Measurements from ENCODE around the gene AGBL1. TPM values are rescaled to one million over a fixed set of nuclear protein-coding genes. Genes with fewer than 3 reads are reported as not detected.

AGBL1 gene
- total RNA-seq, 1 experiment from 2014 or later: not detected

GRCh38 chr15:86399041-86399954 lies 319.6 kb downstream of the AGBL1 start:
- POLR2A ChIA-PET (ENCODE audit: unreplicated experiment): no interaction called here
- DNase-seq: no peak
- H3K9me3 ChIP-seq (ENCODE audit: insufficient read depth, low read depth): no peaks in the 10 kb centered on the region
- H3K27ac ChIP-seq: no peak overlapping the region
- H3F3A ChIP-seq (ENCODE audit: insufficient read depth, low read depth): no peaks in the 10 kb centered on the region
- H3K4me3 ChIP-seq: no peak overlapping the region
- no peaks in the 10 kb centered on the region for H3K36me3 ChIP-seq (ENCODE audit: low read depth)
- no TSS peak for BruUV-seq (replicated peaks)
- TF ChIP-seq CTCF (conservative IDR thresholded peaks at IDR 0.05) (no peak), EZH2 (IDR thresholded peaks at IDR 0.05; ENCODE audit: low read depth) (no peak)
- H3K4me1 ChIP-seq (replicated peaks; ENCODE audit: insufficient read depth): no peaks in the 10 kb centered on the region
- H3K27me3 ChIP-seq (ENCODE audit: insufficient read depth, low read depth): no peaks in the 10 kb centered on the region
- no peaks in the 10 kb centered on the region for H3K9me2 ChIP-seq (ENCODE audit: insufficient read depth)
- no peaks in the 10 kb centered on the region for H3K79me2 ChIP-seq (ENCODE audit: low read depth)
- H3K4me2 ChIP-seq: no peak overlapping the region
- intact Hi-C loops (cut with micrococcal nuclease; ENCODE audit: unreplicated experiment): no loop called here
- H2AFZ ChIP-seq: no peak overlapping the region
- 0 out of 2 replicates have a peak, but pooled peaks cover 2% of the 10 kb centered on the region for H4K20me1 ChIP-seq (ENCODE audit: insufficient read depth)
- CTCF ChIA-PET: no interaction called here

GRCh38 chr15:86403221-86403620 lies 323.6 kb downstream of the AGBL1 start:
- no peak for DNase-seq
- Histone ChIP-seq H3K27me3 (ENCODE audit: insufficient read depth, low read depth) (no peaks in the 10 kb centered on the region), H3K4me2 (no peak overlapping the region), H2AFZ (no peak overlapping the region), H4K20me1 (ENCODE audit: insufficient read depth) (0 out of 2 replicates have a peak, but pooled peaks cover 2% of the 10 kb centered on the region), H3K27ac (no peak overlapping the region), H3K79me2 (ENCODE audit: low read depth) (no peaks in the 10 kb centered on the region), H3K4me3 (no peak overlapping the region), H3F3A (ENCODE audit: insufficient read depth, low read depth) (no peaks in the 10 kb centered on the region), H3K9me2 (ENCODE audit: insufficient read depth) (no peaks in the 10 kb centered on the region), H3K4me1 (replicated peaks; ENCODE audit: insufficient read depth) (no peaks in the 10 kb centered on the region), H3K36me3 (ENCODE audit: low read depth) (no peaks in the 10 kb centered on the region), H3K9me3 (ENCODE audit: insufficient read depth, low read depth) (no peaks in the 10 kb centered on the region)
- TF ChIP-seq CTCF (conservative IDR thresholded peaks at IDR 0.05): no peak
- TF ChIP-seq EZH2 (IDR thresholded peaks at IDR 0.05; ENCODE audit: low read depth): no peak
- ChIA-PET CTCF (no interaction called here), POLR2A (ENCODE audit: unreplicated experiment) (no interaction called here)
- intact Hi-C loops (cut with micrococcal nuclease; ENCODE audit: unreplicated experiment): no loop called here
- no TSS peak for BruUV-seq (replicated peaks)

GRCh38 chr15:86403914-86404583 lies 324.4 kb downstream of the AGBL1 start:
- no peaks in the 10 kb centered on the region for H3K9me3 ChIP-seq (ENCODE audit: insufficient read depth, low read depth)
- CTCF ChIA-PET: no interaction called here
- H3K27ac ChIP-seq: no peak overlapping the region
- TF ChIP-seq CTCF (conservative IDR thresholded peaks at IDR 0.05): no peak
- TF ChIP-seq EZH2 (IDR thresholded peaks at IDR 0.05; ENCODE audit: low read depth): no peak
- H3K36me3 ChIP-seq (ENCODE audit: low read depth): no peaks in the 10 kb centered on the region
- BruUV-seq (replicated peaks): no TSS peak
- H3K4me1 ChIP-seq (replicated peaks; ENCODE audit: insufficient read depth): no peaks in the 10 kb centered on the region
- H3K4me3 ChIP-seq: no peak overlapping the region
- H4K20me1 ChIP-seq (ENCODE audit: insufficient read depth): 0 out of 2 replicates have a peak, but pooled peaks cover 2% of the 10 kb centered on the region
- H3K79me2 ChIP-seq (ENCODE audit: low read depth): no peaks in the 10 kb centered on the region
- DNase-seq: no peak
- POLR2A ChIA-PET (ENCODE audit: unreplicated experiment): no interaction called here
- intact Hi-C loops (cut with micrococcal nuclease; ENCODE audit: unreplicated experiment): no loop called here
- H3F3A ChIP-seq (ENCODE audit: insufficient read depth, low read depth): no peaks in the 10 kb centered on the region
- no peaks in the 10 kb centered on the region for H3K9me2 ChIP-seq (ENCODE audit: insufficient read depth)
- no peaks in the 10 kb centered on the region for H3K27me3 ChIP-seq (ENCODE audit: insufficient read depth, low read depth)
- no peak overlapping the region for H3K4me2 ChIP-seq
- no peak overlapping the region for H2AFZ ChIP-seq

Data from PC-9 (cell line).